Measurements from ENCODE around the gene DUSP1. TPM values are rescaled to one million over a fixed set of nuclear protein-coding genes. Genes with fewer than 3 reads are reported as not detected.

DUSP1 gene
- total RNA-seq, 2 experiments from 2014 or later = 761 to 768 TPM

GRCh38 chr5:172725785-172726184 lies 45.2 kb downstream of the DUSP1 start:
- Mint-ChIP-seq H3K27ac (no peak overlapping the region), H3K36me3 (ENCODE audit: low read depth) (no peaks in the 10 kb centered on the region), H3K4me1 (ENCODE audit: low read depth) (peaks cover 6% of the 10 kb centered on the region), H3K9me3 (no peaks in the 10 kb centered on the region), H3K4me3 (no peak overlapping the region), H3K27me3 (no peaks in the 10 kb centered on the region)
- POLR2A ChIA-PET = no interaction called here
- intact Hi-C loops (cut with DNase I, micrococcal nuclease) = no loop called here
- ATAC-seq (ENCODE audit: poor library complexity) (no peak), DNase-seq (no peak)
- no peak for TF ChIP-seq CTCF (IDR thresholded peaks at IDR 0.05)
- H3K36me3 ChIP-seq (ENCODE audit: insufficient read depth, low read length) = no peaks in the 10 kb centered on the region
- H3K4me1 ChIP-seq (ENCODE audit: insufficient read depth, low read length) = peaks cover 23% of the 10 kb centered on the region
- no peak overlapping the region for H3K27ac ChIP-seq (ENCODE audit: low read depth in 1 of 2, low read length in 2 of 2)
- no peaks in the 10 kb centered on the region for H3K9me3 ChIP-seq (ENCODE audit: control insufficient read depth in 1 of 2, insufficient read depth in 1 of 2, low read length in 2 of 2)
- no peaks in the 10 kb centered on the region for H3K27me3 ChIP-seq (ENCODE audit: control insufficient read depth in 1 of 2, insufficient read depth in 2 of 2, low read length in 2 of 2)
- no peak overlapping the region for H3K4me3 ChIP-seq (ENCODE audit: low read length)
- CTCF ChIA-PET = no interaction called here

DNA sequence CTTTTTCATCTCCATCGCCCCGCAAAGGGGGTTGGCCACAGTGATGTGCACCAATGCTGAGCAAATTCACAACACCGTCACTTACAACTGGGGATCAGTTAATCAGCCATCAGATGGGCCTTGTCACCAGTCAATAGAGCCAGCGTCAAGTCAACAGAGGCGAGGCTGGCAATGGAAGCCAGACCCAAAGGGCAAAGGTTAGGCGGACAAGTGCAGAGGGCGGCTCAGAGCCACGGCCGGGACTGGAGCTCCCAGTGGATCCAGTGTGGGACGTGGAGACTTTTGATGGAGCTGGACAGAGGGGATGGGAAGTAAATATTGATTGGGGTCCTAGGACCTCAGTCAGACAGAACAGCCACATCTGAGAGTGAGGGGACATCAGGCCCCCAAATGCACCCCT lies 45.7 kb downstream of the DUSP1 start:
- Histone ChIP-seq H3K4me3 (ENCODE audit: low read length) (no peak overlapping the region), H3K27ac (ENCODE audit: low read depth in 1 of 2, low read length in 2 of 2) (no peak overlapping the region), H3K27me3 (ENCODE audit: control insufficient read depth in 1 of 2, insufficient read depth in 2 of 2, low read length in 2 of 2) (no peaks in the 10 kb centered on the region), H3K9me3 (ENCODE audit: control insufficient read depth in 1 of 2, insufficient read depth in 1 of 2, low read length in 2 of 2) (no peaks in the 10 kb centered on the region), H3K36me3 (ENCODE audit: insufficient read depth, low read length) (no peaks in the 10 kb centered on the region), H3K4me1 (ENCODE audit: insufficient read depth, low read length) (peaks cover 23% of the 10 kb centered on the region)
- TF ChIP-seq CTCF (IDR thresholded peaks at IDR 0.05) = no peak
- ATAC-seq (ENCODE audit: poor library complexity) = no peak
- no peaks in the 10 kb centered on the region for H3K27me3 Mint-ChIP-seq
- DNase-seq = no peak
- peaks cover 6% of the 10 kb centered on the region for H3K4me1 Mint-ChIP-seq (ENCODE audit: low read depth)
- ChIA-PET POLR2A (no interaction called here), CTCF (interaction anchor here (1.1 to 2.0 kb wide), 2 partner anchors 47 to 207 kb away, joined by 3 to 5 read pairs; no protein-coding TSS in a partner anchor)
- no peak overlapping the region for H3K4me3 Mint-ChIP-seq
- H3K9me3 Mint-ChIP-seq = no peaks in the 10 kb centered on the region
- H3K27ac Mint-ChIP-seq = no peak overlapping the region
- no peaks in the 10 kb centered on the region for H3K36me3 Mint-ChIP-seq (ENCODE audit: low read depth)
- intact Hi-C loops (cut with DNase I, micrococcal nuclease) = no loop called here

- H3K4me1 ChIP-seq (ENCODE audit: insufficient read depth, low read length) = peaks cover 23% of the 10 kb centered on the region
- Mint-ChIP-seq H3K4me3 (no peak overlapping the region), H3K36me3 (ENCODE audit: low read depth) (no peaks in the 10 kb centered on the region), H3K27me3 (no peaks in the 10 kb centered on the region), H3K27ac (no peak overlapping the region), H3K9me3 (no peaks in the 10 kb centered on the region), H3K4me1 (ENCODE audit: low read depth) (peaks cover 6% of the 10 kb centered on the region)
- no peak overlapping the region for H3K4me3 ChIP-seq (ENCODE audit: low read length)
- TF ChIP-seq CTCF (IDR thresholded peaks at IDR 0.05) = no peak
- no peak for ATAC-seq (ENCODE audit: poor library complexity)
- DNase-seq = no peak
- POLR2A ChIA-PET = interaction anchor here (1.2 kb wide), 1 partner anchor 40 kb away, joined by 3 read pairs; no protein-coding TSS in a partner anchor
- intact Hi-C loops (cut with DNase I, micrococcal nuclease) = no loop called here
- CTCF ChIA-PET = interaction anchor here (0.6 to 2.0 kb wide), 4 partner anchors 10 to 208 kb away, joined by 3 to 5 read pairs (median 4); no protein-coding TSS in a partner anchor
- no peaks in the 10 kb centered on the region for H3K9me3 ChIP-seq (ENCODE audit: control insufficient read depth in 1 of 2, insufficient read depth in 1 of 2, low read length in 2 of 2)
- H3K27me3 ChIP-seq (ENCODE audit: control insufficient read depth in 1 of 2, insufficient read depth in 2 of 2, low read length in 2 of 2) = no peaks in the 10 kb centered on the region
- no peaks in the 10 kb centered on the region for H3K36me3 ChIP-seq (ENCODE audit: insufficient read depth, low read length)
- no peak overlapping the region for H3K27ac ChIP-seq (ENCODE audit: low read depth in 1 of 2, low read length in 2 of 2)
These were observed 46.5 kb downstream of the DUSP1 start for GRCh38 chr5:172724242-172725183.

Measured in CD4-positive, alpha-beta T cell (primary cell).